NCI-H1694 treated with DMSO at 0.1 percent for 48 hours (cell line): ENCODE results near the gene ANKRD34A.
A peak's percentile ranks its signal among the peaks of the same experiment; 100 is the strongest.

Experiments used
- DNase-seq: peaks from one replicate; lab custom pipeline; 2025; lab: John Stamatoyannopoulos, UW

ANKRD34A gene

GRCh38 chr1:145965119-145965744 lies 857 bp upstream of the ANKRD34A start:
- no peak for DNase-seq

GRCh38 chr1:145963265-145964019 lies 933 bp downstream of the ANKRD34A start:
- no peak for DNase-seq

- no peak for DNase-seq
These were observed 1.9 kb downstream of the ANKRD34A start for GRCh38 chr1:145962157-145963102.

- no peak for DNase-seq
These were observed 2.8 kb downstream of the ANKRD34A start for GRCh38 chr1:145961425-145962156.

- DNase-seq = no peak
These were observed 3.3 kb downstream of the ANKRD34A start for GRCh38 chr1:145961109-145961424.

GRCh38 chr1:145960468-145961108 lies 3.8 kb downstream of the ANKRD34A start:
- no peak for DNase-seq

GRCh38 chr1:145959957-145960467 lies 4.4 kb downstream of the ANKRD34A start:
- no peak for DNase-seq

GRCh38 chr1:145959333-145959732 lies 5.0 kb downstream of the ANKRD34A start:
- no peak for DNase-seq

GRCh38 chr1:145958734-145959133 lies 5.6 kb downstream of the ANKRD34A start:
- no peak for DNase-seq

- peak; percentile 96 for DNase-seq
These were observed 6.7 kb downstream of the ANKRD34A start, which contains the start of gene LIX1L for GRCh38 chr1:145957443-145958319. Gene LIX1L (minus strand): TSS chr1:145958017. CDS start chr1:145957927, 90 bp downstream.

GRCh38 chr1:145956781-145957442 lies 7.5 kb downstream of the ANKRD34A start:
- DNase-seq = no peak

- no peak for DNase-seq
These were observed 8.0 kb downstream of the ANKRD34A start for GRCh38 chr1:145956361-145956760.

- no peak for DNase-seq
These were observed 8.9 kb downstream of the ANKRD34A start for GRCh38 chr1:145955436-145955835.

GRCh38 chr1:145953861-145954260 lies 10.5 kb downstream of the ANKRD34A start:
- DNase-seq = no peak

- no peak for DNase-seq
These were observed 11.5 kb downstream of the ANKRD34A start for GRCh38 chr1:145952903-145953302.

- DNase-seq = no peak
These were observed 12.8 kb downstream of the ANKRD34A start for GRCh38 chr1:145951526-145951925.

GRCh38 chr1:145949219-145949618 lies 15.2 kb downstream of the ANKRD34A start:
- DNase-seq = no peak

GRCh38 chr1:145947551-145947950 lies 16.8 kb downstream of the ANKRD34A start:
- no peak for DNase-seq

- no peak for DNase-seq
These were observed 17.8 kb downstream of the ANKRD34A start for GRCh38 chr1:145946477-145946986.
